Astrocyte of the spinal cord (primary cell): Measurements from ENCODE around the gene RAB11B.

ENCODE experiments used
- DNase-seq: peaks from one replicate; pipeline ENCODE4 v3.0.0; 2011; ENCODE audit warnings: low read depth, low spot score
- H3K4me3 ChIP-seq: 2 replicates; pipeline ENCODE4 v1.5.1; 2011; ENCODE audit warnings: low read depth, mild to moderate bottlenecking, low read length, moderate library complexity
- CTCF ChIP-seq: IDR thresholded peaks from 2 replicates; pipeline ENCODE4 v1.5.1; 2012; ENCODE audit warnings: low read depth, mild to moderate bottlenecking, low read length, inconsistent platforms
- in situ Hi-C: cut with HindIII; loops from 2 replicates; pipeline ENCODE4 v1.10.0; 2017; ENCODE audit warnings: low sequenced_read_pairs

RAB11B gene

GRCh38 chr19:8390617-8390981 lies 439 bp downstream of the RAB11B start:
- in situ Hi-C loops: no loop called here
- peak overlapping the region; percentile 68 for H3K4me3 ChIP-seq
- DNase-seq: peak; percentile 90
- TF ChIP-seq CTCF: no peak

GRCh38 chr19:8391198-8392016 lies 1.2 kb downstream of the RAB11B start:
- TF ChIP-seq CTCF: no peak
- no peak for DNase-seq
- in situ Hi-C loops: no loop called here
- no peak overlapping the region for H3K4me3 ChIP-seq

- no peak for DNase-seq
- H3K4me3 ChIP-seq: no peak overlapping the region
- TF ChIP-seq CTCF: no peak
- in situ Hi-C loops: no loop called here
These were observed 1.9 kb downstream of the RAB11B start for GRCh38 chr19:8392017-8392591.

GRCh38 chr19:8393192-8393870 lies 3.2 kb downstream of the RAB11B start:
- no peak overlapping the region for H3K4me3 ChIP-seq
- in situ Hi-C loops: no loop called here
- no peak for DNase-seq
- TF ChIP-seq CTCF: no peak

GRCh38 chr19:8393871-8394250 lies 3.7 kb downstream of the RAB11B start:
- no peak for TF ChIP-seq CTCF
- in situ Hi-C loops: no loop called here

GRCh38 chr19:8395621-8396082 lies 5.5 kb downstream of the RAB11B start:
- H3K4me3 ChIP-seq: no peak overlapping the region
- TF ChIP-seq CTCF: no peak
- no peak for DNase-seq

More at GRCh38 chr19:8393871-8394250, 3.7 kb downstream of the RAB11B start:
- DNase-seq: no peak
- no peak overlapping the region for H3K4me3 ChIP-seq

More at GRCh38 chr19:8395621-8396082, 5.5 kb downstream of the RAB11B start:
- in situ Hi-C loops: no loop called here
